PC-9 (cell line): ENCODE measurements around the gene FNDC3B.

ENCODE experiments used
- CTCF ChIP-seq: fragments of 200-600 bp; sonication (generic); conservative IDR thresholded peaks from 2 replicates; pipeline ENCODE4 v1.6.1; 2017; ENCODE audit warnings: mixed run types, antibody characterized with exemption, mild to moderate bottlenecking, moderate library complexity
- EZH2 ChIP-seq: fragments of 200-600 bp; sonication (generic); IDR thresholded peaks from 2 replicates; pipeline ENCODE4 v1.8.0; 2017; ENCODE audit warnings: antibody characterized with exemption, low read depth

GRCh38 chr3:172213200-172213599 is 173.8 kb downstream of the FNDC3B start:
- TF ChIP-seq CTCF, result no peak
- TF ChIP-seq EZH2, result no peak
